T-helper 1 cell treated with Interleukin-12 subunit alpha and Interleukin-12 subunit beta and Interleukin-4 antibody, amounts not matched to agents 30 μg/mL and 1 μg/mL, for 36 hours (primary cell): Measurements from ENCODE around the gene OSBPL7.

ENCODE experiments used
- H3K27ac Mint-ChIP-seq: one replicate; pipeline ENCODE4 v1.8.0; 2021; ENCODE audit warnings: mild to moderate bottlenecking, mixed read lengths
- H3K27me3 Mint-ChIP-seq: one replicate; pipeline ENCODE4 v1.8.0; 2021; ENCODE audit warnings: low read depth, mixed read lengths
- H3K36me3 Mint-ChIP-seq: one replicate; pipeline ENCODE4 v1.8.0; 2021; ENCODE audit warnings: low read depth, mixed read lengths
- H3K4me1 Mint-ChIP-seq: one replicate; pipeline ENCODE4 v1.8.0; 2021; ENCODE audit warnings: low read depth, mixed read lengths
- H3K4me3 Mint-ChIP-seq: one replicate; pipeline ENCODE4 v1.8.0; 2021; ENCODE audit warnings: mild to moderate bottlenecking, moderate library complexity, mixed read lengths
- H3K9me3 Mint-ChIP-seq: one replicate; pipeline ENCODE4 v1.8.0; 2021; ENCODE audit warnings: mixed read lengths

OSBPL7 gene

GRCh38 chr17:47853616-47854015, 32.0 kb upstream of the OSBPL7 start:
- Mint-ChIP-seq H3K27ac (no peak overlapping the region), H3K9me3 (no peaks in the 10 kb centered on the region), H3K4me3 (no peak overlapping the region), H3K36me3 (no peaks in the 10 kb centered on the region), H3K27me3 (peaks cover 86% of the 10 kb centered on the region), H3K4me1 (peaks cover 25% of the 10 kb centered on the region)

GRCh38 chr17:47852113-47852949, 30.7 kb upstream of the OSBPL7 start:
- Mint-ChIP-seq H3K4me3 (peak overlapping the region; percentile 50), H3K9me3 (no peaks in the 10 kb centered on the region), H3K36me3 (no peaks in the 10 kb centered on the region), H3K4me1 (peaks cover 25% of the 10 kb centered on the region), H3K27me3 (peaks cover 84% of the 10 kb centered on the region), H3K27ac (no peak overlapping the region)

- Mint-ChIP-seq H3K27ac (no peak overlapping the region), H3K4me3 (peak overlapping the region; percentile 50), H3K36me3 (no peaks in the 10 kb centered on the region), H3K9me3 (no peaks in the 10 kb centered on the region), H3K27me3 (peaks cover 86% of the 10 kb centered on the region), H3K4me1 (peaks cover 25% of the 10 kb centered on the region)
These were observed 30.1 kb upstream of the OSBPL7 start for GRCh38 chr17:47851764-47852112.

- no peaks in the 10 kb centered on the region for H3K9me3 Mint-ChIP-seq
- H3K4me3 Mint-ChIP-seq: peak within 1 kb of the TSS; percentile 50
- H3K27ac Mint-ChIP-seq: no peak within 1 kb of the TSS
- H3K27me3 Mint-ChIP-seq: peaks cover 86% of the 10 kb centered on the region
- H3K36me3 Mint-ChIP-seq: no peaks in the 10 kb centered on the region
- H3K4me1 Mint-ChIP-seq: peaks cover 25% of the 10 kb centered on the region
These were observed 29.3 kb upstream of the OSBPL7 start, which contains the start of gene SP6 for GRCh38 chr17:47850692-47851573. TSS of gene SP6 (minus strand) at chr17:47851163. CDS start at chr17:47848429, 2,734 bp downstream.

- Mint-ChIP-seq H3K4me1 (peaks cover 25% of the 10 kb centered on the region), H3K4me3 (no peak overlapping the region), H3K27ac (no peak overlapping the region), H3K36me3 (no peaks in the 10 kb centered on the region), H3K9me3 (no peaks in the 10 kb centered on the region), H3K27me3 (peaks cover 86% of the 10 kb centered on the region)
These were observed 28.7 kb upstream of the OSBPL7 start for GRCh38 chr17:47850373-47850691.

- H3K36me3 Mint-ChIP-seq: no peaks in the 10 kb centered on the region
- H3K27me3 Mint-ChIP-seq: peaks cover 81% of the 10 kb centered on the region
- peaks cover 15% of the 10 kb centered on the region for H3K4me1 Mint-ChIP-seq
- H3K4me3 Mint-ChIP-seq: no peak overlapping the region
- no peak overlapping the region for H3K27ac Mint-ChIP-seq
- no peaks in the 10 kb centered on the region for H3K9me3 Mint-ChIP-seq
These were observed 26.6 kb upstream of the OSBPL7 start for GRCh38 chr17:47848198-47848513.

- Mint-ChIP-seq H3K36me3 (no peaks in the 10 kb centered on the region), H3K27me3 (peaks cover 75% of the 10 kb centered on the region), H3K9me3 (no peaks in the 10 kb centered on the region), H3K27ac (no peak overlapping the region), H3K4me1 (peaks cover 16% of the 10 kb centered on the region), H3K4me3 (no peak overlapping the region)
These were observed 26.0 kb upstream of the OSBPL7 start for GRCh38 chr17:47847341-47848197.

GRCh38 chr17:47846716-47847340, 25.2 kb upstream of the OSBPL7 start:
- Mint-ChIP-seq H3K4me3 (no peak overlapping the region), H3K27me3 (peaks cover 68% of the 10 kb centered on the region), H3K4me1 (peaks cover 17% of the 10 kb centered on the region), H3K27ac (no peak overlapping the region), H3K36me3 (no peaks in the 10 kb centered on the region), H3K9me3 (no peaks in the 10 kb centered on the region)

GRCh38 chr17:47845716-47846075, 24.1 kb upstream of the OSBPL7 start:
- Mint-ChIP-seq H3K9me3 (no peaks in the 10 kb centered on the region), H3K4me1 (peaks cover 22% of the 10 kb centered on the region), H3K27me3 (peaks cover 65% of the 10 kb centered on the region), H3K27ac (no peak overlapping the region), H3K4me3 (no peak overlapping the region), H3K36me3 (no peaks in the 10 kb centered on the region)

GRCh38 chr17:47844814-47845715, 23.5 kb upstream of the OSBPL7 start:
- H3K9me3 Mint-ChIP-seq: no peaks in the 10 kb centered on the region
- H3K36me3 Mint-ChIP-seq: no peaks in the 10 kb centered on the region
- H3K27me3 Mint-ChIP-seq: peaks cover 58% of the 10 kb centered on the region
- peaks cover 23% of the 10 kb centered on the region for H3K4me1 Mint-ChIP-seq
- no peak overlapping the region for H3K4me3 Mint-ChIP-seq
- no peak overlapping the region for H3K27ac Mint-ChIP-seq

GRCh38 chr17:47844227-47844626, 22.6 kb upstream of the OSBPL7 start:
- H3K27ac Mint-ChIP-seq: no peak overlapping the region
- H3K36me3 Mint-ChIP-seq: no peaks in the 10 kb centered on the region
- peaks cover 50% of the 10 kb centered on the region for H3K27me3 Mint-ChIP-seq

GRCh38 chr17:47843391-47843730, 21.8 kb upstream of the OSBPL7 start:
- Mint-ChIP-seq H3K27ac (no peak overlapping the region), H3K4me1 (peaks cover 30% of the 10 kb centered on the region), H3K4me3 (no peak overlapping the region), H3K9me3 (no peaks in the 10 kb centered on the region), H3K27me3 (peaks cover 41% of the 10 kb centered on the region), H3K36me3 (no peaks in the 10 kb centered on the region)

More at GRCh38 chr17:47844227-47844626, 22.6 kb upstream of the OSBPL7 start:
- Mint-ChIP-seq H3K4me3 (no peak overlapping the region), H3K4me1 (peaks cover 27% of the 10 kb centered on the region), H3K9me3 (no peaks in the 10 kb centered on the region)

GRCh38 chr17:47841488-47842291, 20.1 kb upstream of the OSBPL7 start:
- Mint-ChIP-seq H3K27ac (peak overlapping the region; percentile 92), H3K4me3 (peak overlapping the region; percentile 99), H3K4me1 (peaks cover 30% of the 10 kb centered on the region), H3K9me3 (no peaks in the 10 kb centered on the region), H3K27me3 (peaks cover 31% of the 10 kb centered on the region), H3K36me3 (no peaks in the 10 kb centered on the region)
